GM21786 (cell line): ENCODE data around the gene TMEM270.
"Not testable (repeated sequence)": the region's sequence is repeated elsewhere in the genome, so short reads cannot be mapped to it uniquely, and the experiment has no call there.

Source experiments
- ATAC-seq: cut with Tn5 transposase; IDR thresholded peaks from one replicate; pipeline ENCODE4 v1.9.1; 2021; ENCODE audit not compliant: unreplicated experiment

Gene TMEM270

DNA sequence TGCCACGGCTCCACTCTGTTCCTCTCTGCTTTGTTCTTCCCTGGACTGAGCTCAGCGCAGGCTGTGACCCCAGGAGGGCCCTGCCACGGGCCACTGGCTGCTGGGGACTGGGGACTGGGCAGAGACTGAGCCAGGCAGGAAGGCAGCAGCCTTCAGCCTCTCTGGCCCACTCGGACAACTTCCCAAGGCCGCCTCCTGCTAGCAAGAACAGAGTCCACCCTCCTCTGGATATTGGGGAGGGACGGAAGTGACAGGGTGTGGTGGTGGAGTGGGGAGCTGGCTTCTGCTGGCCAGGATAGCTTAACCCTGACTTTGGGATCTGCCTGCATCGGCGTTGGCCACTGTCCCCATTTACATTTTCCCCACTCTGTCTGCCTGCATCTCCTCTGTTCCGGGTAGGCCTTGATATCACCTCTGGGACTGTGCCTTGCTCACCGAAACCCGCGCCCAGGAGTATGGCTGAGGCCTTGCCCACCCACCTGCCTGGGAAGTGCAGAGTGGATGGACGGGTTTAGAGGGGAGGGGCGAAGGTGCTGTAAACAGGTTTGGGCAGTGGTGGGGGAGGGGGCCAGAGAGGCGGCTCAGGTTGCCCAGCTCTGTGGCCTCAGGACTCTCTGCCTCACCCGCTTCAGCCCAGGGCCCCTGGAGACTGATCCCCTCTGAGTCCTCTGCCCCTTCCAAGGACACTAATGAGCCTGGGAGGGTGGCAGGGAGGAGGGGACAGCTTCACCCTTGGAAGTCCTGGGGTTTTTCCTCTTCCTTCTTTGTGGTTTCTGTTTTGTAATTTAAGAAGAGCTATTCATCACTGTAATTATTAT, 28.9 kb upstream of the TMEM270 start:
- ATAC-seq: no peak

DNA sequence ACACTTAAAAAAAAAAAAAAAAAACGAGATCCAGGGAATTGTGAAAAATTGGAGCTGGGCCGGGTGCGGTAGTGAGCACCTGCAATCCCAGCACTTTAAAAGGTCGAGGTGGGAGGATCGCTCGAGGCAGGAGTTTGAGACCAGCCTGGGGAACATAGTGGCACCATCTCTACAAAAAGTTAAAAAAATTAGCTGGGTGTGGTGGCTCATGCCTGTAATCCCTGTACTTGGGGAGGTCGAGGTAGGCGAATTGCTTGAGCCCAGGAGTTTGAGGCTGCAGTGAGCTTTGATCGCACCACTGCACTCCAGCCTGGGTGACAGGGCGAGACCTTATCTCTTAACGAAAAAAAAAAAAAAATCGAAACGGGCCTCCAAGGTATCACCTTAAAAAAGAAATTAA, 28.2 kb upstream of the TMEM270 start:
- ATAC-seq: no peak

DNA sequence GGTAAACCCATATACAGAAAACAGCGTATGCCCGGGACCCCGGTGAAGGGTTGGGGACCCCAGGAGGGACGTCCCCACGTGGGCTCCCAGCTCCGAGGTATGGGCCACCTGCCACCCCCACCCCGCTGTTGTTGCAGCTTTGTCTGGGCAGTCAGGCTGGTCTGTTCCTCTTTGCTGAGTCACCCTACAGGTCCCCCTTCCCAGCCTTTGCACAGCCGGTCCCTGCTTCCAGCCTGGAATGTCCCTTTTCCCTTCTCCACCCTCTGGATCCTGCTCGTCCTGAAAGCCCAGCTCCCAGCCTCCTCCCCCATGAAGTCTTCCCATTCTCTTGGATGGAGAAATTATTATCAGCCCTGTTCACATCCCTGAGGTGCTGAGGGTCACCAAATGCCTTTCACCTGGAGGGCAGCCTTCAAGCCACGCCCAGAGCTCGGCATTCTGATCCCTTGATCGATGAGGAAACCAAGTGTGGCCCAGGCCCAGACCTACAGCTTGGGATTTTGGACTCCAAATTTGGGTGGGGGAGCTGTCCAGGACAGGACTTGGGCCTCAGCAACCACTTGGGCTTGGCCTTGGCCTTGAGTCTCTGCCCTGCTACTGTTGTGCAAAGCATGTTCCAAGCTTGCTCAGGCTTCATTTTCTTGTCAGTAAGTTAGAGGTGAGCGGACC, 27.6 kb upstream of the TMEM270 start:
- ATAC-seq: no peak

DNA sequence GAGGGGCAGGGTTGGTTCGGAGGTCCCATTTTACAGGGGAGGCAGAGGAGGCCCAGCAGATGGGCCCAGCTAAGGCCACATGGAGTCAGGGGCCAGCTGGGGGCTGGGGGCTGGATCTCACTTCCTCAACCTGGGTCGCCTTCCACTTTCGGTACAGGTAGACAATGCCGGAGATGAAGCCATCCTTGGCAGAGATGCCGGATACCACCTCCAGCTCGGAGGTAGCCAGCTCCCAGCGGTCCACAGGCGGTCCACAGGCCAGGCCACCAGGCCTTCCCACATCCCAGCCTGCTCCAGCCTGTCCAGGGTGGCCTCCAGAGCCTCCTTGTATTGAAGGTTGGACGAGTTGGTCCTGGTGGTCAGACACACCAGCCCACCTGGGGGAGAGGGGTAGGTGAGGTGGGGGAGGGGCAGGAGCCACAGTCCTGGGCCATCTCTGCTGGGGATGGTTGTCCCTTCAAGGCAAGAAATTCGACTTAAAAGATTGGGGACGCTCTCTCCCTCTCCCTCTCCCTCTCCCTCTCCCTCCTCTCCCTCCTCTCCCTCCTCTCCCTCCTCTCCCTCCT, 26.2 kb upstream of the TMEM270 start:
- ATAC-seq: no peak

DNA sequence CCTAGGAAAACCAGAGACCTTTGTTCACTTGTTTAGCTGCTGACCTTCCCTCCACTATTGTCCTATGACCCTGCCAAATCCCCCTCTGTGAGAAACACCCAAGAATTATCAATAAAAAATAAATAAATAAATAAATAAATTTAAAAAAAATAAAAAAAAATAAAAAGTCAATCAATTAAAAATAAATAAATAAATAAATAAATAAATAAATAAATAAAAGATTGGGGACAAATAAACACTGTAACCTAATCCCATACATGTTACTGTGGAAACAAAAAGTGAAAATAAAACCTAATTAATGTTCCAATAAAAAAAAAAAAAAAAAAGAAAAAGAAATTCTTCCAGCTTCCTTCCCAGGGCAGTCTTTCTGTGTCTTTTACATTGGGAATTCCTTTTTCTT, 23.8 kb upstream of the TMEM270 start:
- ATAC-seq: not testable (repeated sequence)

DNA sequence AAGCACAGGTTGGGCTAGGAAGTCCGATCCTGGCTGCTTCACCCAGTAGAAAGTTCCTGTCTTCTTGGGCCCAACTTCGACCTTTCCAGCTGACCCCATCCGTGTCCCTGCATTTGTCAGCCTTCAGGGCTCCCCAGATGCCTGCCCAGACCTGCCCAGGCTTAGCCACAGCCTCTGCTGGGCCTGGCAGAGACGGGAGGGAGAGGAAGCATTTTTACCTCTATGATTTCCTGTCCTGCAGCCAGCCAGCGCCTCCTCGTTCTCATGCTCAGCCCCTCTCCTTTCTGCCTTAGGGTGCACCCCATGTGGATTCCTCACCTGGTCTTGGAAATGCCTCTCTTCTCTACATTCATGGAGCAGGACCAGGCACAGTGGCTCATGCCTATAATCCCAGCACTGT, 22.3 kb upstream of the TMEM270 start:
- no peak for ATAC-seq

DNA sequence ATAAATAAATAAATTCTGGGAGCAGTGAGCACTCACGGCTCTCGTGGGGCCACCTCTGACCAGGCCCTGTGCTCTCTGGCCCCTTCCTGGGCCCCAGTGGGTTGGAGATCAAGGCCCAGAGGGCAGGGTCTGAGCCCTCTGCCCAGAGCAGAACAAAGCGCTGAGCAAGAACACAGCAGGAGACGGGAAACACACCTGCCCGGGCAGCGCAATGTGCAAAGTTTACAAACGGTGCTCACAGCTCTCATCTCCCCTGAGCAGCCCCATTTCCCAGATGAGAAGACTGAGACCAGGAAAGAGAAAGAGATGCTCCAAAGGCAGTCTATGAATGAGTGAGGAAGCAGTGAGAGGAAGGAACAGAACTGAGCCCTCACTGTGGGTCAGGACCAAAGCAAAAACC, 21.7 kb upstream of the TMEM270 start:
- no peak for ATAC-seq

DNA sequence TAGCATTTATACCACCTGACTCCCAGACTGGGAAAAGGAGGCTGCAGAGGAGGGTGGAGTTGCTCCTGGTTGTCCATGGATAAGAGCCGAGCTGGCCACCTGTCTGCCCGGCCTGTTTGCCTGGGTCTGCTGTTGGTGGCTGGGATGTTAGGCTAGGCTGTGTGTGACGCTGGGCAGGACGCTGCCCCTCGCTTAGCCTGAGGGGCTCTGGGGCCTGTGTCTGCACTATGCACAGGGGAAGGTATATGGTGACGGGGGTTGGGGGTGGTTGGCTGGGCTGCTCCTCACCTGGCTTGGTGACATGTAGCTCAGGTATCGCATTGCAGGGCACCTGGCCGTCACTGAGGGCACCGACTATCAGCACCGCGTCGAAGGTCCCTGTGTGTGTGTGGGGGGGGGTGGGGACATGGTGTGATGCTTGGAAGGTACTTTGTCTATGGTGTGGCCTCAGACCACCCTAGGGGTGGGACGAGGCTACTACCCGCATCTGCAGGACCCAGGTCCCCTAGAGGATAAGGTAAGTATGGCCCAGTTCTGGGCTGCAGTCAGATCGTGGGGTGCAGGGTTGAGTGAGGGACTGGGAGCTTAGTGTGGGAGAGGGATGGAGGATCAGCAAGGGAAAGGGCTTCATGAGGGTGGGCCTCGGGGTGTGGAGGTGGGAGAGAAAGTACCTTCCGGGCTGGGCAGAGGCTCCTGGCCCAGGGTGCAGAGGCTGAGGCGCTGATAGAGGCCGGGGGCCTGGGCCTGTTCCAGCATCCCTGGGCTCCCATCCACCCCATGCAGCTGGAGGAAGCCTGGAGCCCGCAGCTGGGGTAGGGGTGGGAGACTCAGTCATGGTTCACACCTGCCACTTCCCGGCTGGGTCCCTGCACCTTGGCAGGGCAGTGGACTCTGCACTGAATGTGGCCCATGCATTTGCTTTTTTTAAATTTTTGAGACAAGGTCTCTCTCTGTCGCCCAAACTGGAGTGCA, 20.9 kb upstream of the TMEM270 start:
- no peak for ATAC-seq

DNA sequence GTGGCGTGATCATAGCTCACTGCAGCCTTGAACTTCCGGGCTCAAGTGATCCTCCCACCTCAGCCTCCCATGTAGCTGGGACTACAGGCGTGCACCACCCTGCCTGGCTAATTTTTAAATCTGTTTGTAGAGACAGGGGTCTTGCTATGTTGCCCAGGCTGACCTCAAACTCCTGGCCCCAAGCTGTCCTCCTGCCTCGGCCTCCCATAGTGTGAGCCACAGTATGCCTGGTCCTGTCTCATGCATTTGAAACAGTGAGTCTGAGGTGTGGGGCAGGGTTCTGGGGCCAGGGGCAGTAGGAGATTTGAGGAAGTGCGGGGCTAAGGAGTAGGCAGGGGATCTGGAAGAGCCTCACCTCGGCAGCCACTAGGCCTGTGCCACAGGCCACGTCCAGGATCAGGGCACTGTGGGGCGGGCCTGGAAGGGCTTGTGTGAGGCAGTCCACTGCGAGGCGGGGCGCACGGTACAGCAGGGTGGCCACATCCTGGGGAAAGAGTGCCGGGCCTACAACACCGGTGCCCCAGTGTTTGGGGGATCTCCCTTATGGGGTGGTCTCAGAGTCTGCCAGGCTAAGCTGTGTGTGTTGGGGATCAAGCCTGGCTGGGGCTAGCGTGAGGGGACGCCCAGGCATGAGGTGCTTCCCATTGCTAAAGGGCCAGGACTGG, 20.1 kb upstream of the TMEM270 start:
- no peak for ATAC-seq

DNA sequence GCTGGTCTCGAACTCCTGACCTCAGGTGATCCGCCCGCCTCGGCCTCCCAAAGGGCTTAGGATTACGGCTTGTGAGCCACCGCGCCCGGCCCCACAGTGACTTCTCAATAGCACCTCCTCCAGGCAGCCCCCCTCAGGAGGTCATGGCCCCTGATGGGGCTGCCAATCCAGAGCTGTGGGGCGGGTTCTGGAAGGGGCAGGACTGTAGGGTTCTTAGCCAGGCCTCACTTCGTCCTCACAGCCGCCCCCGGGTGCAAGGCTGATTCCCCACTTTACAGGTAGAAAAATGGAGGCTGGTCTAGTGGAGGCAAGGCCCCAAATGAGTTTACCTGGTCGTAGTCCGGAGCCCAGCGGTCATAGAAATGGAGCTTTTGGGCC, 19.3 kb upstream of the TMEM270 start:
- ATAC-seq: no peak

DNA sequence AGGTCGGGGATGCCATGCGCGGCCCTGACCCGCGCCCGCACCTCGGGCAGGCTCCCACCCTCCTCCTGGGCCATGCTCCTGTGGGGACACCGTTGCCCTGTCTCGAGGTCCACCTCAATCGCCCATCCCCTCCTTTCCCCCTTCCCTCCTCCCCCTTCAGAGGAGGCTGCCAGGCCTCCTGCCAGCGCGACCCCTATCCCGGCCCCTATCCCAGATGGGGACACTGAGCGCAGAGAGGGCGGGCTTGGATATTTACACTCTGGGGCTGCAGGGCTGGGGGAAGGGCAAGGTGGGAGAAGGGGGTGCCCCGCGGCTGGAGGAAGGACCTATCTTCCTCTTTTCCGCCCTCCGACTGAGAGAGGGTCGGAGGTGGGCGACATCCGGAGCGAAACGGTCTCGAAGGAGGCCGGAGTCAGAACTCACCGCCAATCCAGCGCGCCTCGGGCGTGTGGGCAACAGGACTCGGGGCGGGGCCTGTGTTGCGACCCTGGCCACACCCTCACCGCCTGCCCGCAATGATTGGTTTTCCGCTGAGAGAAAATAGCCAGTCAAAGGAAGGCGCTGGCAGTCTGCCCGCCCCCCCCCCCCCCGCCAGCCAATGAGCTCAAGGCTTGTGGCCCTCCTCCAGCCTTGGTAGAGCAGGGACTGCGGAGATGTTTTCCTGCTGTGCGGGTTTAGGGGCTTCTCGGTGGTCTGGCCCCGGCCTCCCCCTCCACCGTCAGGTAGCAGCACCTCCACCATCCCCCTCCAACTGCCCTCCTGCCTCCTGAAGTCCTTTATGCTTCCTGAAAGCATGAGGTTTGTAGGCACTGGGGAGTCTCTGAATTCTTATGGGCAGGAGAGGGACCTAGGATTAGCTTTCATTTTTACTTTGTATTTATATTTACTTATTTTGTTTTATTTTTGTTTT, 18.6 kb upstream of the TMEM270 start, which contains the start of gene METTL27:
TSS of gene METTL27 (minus strand) at position 450 of the 910 bp plus-strand sequence. CDS start at position 74, 376 bp downstream.
- peak; percentile 86 for ATAC-seq

DNA sequence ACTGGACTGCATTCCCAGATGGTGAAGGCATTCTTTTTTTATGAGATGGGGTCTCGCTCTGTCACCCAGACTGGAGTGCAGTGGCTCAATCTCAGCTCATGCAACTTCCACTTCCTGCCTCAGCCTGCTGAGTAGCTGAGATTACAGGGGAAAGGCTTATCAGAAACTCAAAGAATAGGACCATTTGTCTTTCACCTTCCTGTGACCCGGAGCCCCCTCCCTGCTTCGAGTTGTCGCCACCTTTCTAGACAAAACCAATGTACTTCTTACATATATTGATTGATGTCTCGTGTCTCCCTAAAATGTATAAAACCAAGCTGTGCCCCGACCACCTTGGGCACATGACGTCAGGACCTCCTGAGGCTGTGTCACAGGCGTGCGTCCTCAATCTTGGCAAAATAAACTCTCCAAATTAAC, 16.8 kb upstream of the TMEM270 start:
- no peak for ATAC-seq

DNA sequence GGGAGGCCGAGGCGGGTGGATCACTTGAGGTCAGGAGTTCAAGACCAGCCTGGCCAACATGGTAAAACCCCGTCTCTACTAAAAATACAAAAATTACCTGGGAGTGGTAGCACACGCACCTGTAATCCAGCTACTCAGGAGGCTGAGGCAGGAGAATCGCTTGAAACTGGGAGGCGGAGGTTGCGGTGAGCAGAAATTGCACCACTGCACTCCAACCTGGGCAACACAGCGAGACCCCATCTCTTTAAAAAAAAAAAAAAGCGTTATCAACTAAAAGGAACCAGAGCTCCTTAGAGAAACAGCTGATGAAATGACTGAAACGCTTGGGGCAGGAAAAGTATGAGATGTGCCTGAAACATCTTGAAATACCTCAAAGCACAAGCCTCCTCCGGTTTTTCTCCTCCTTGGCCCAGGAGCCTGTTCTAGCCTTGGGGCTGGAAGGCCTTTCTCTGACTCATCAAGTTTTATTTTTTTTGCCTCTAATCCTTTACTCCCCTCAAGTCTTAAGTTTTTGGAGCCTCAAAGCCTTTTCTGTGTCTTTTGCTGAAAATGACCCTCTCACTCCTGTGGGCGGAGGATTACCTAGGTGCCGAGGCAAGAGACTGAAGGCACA, 16.0 kb upstream of the TMEM270 start:
- ATAC-seq: no peak

DNA sequence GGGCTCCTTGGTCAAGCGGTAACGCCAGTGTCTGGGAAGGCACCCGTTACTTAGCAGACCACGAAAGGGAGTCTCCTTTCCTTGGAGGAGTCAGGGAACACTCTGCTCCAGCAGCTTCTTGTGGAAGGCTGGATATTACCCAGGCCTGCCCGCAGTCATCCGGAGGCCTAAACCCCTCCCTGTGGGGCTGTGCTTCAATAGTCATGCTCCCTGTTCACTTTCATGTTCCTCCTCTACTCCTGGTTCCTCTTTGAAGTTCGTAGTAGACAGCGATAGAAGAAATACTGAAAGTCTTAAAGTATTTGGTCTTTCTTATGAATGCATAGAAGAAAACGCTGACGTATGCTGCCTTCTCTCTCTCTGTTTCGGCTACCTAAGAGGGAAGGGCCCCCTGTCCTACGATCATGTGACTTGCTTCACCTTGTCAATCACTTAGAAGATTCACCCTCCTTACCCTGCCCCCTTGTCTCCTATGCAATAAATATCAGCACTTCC, 15.2 kb upstream of the TMEM270 start:
- not testable (repeated sequence) for ATAC-seq

DNA sequence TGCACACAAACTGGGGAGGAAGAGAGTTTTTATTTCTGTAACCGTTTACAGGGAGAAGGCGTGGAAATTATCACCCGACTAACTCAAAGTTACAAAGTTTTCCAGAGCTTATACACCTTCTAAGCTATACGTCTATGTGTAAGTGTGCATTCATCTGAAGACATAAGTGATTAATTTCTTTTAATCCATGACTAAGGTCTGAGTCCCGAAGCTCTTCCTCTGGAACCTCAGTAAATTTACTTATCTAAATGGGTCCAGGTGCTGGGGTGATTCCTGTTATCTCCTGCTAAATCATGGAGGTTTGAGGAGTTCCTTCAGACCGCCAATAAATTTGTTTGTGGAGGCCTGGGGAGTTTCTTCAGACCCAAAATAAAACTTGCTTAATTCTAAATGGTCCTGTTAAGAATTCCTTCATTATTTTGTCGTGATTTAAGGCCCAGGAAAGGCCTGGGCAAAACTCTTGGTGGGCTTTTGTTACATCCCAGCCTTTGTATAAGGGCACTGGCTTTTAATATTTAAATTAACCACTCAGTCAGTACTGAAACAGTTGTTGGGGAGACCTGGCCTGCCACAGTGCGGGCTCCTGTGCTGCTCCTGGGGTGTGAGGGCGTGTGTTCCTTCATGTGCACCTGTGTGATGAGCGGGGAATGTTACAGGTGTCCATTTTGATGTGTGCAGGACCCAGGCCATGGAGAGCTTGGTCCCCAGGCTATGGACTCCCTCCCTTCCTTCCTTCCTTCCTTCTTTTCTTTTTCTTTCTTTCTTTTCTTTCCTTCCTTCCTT, 12.8 kb upstream of the TMEM270 start:
- ATAC-seq: no peak

DNA sequence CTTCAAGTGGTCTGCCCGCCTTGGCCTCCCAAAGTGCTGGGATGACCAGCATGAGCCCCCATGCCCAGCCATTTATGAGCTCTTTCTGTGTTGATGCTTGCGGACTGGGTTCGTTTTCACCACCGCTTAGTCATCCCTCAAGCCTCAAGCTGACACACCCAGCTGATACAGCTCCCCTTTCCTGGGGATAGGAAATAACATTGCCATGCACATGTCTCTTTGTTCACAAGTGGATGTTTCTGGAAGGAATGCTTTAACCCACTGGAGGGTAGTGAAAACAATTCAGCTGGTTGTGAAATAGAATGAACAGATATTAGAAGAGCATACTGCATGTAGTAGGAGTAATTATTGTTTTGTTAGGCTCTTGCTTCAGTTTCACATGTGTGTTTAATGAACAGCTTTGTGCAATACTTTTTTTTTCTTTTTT, 10.2 kb upstream of the TMEM270 start:
- no peak for ATAC-seq

DNA sequence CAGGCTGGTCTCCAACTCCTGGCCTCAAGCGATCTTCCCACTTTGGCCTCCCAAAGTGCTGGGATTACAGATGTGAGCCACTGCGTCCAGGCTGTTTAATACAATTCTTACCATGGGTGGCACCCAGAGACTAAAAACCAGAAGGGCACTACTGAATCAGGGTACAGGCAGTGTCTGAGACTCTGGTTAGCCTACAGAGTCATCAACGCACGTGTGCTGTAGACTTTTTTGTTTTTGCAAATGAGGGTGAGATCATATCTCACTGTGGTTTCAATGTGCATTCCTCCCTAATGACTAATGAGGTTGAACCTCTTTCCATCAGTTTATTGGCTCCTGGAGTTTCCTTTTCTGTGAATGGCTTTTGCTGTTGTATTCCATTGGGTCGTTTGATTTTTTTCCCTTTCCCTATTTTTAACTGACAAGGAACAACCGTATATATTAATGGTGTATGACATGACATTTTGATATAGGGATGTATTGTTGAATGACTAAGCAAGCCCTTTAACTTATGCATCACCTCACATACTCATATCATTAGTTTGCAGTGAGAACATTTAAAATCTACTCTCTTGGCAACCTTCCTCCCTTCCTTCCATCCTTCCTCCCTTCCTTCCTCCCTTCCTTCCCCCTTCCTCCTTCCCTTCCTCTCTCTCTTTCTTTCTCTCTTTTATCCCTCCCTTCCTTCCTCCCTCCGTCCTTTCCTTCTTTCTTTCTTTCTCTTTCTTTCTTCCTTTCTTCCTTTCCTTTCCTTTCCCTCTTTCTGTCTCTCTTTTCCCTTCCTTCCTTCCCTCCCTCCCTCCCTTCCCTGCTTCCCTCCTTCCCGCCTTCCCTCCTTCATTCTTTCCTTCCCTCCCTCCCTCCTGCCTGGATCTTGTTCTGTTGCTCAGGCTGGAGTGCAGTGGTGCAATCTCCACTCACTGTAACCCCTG, 9.3 kb upstream of the TMEM270 start:
- ATAC-seq: peak; percentile 87
